ENCODE data around the gene LETMD1. TPM values are rescaled to one million over a fixed set of nuclear protein-coding genes. Genes with fewer than 3 reads are reported as not detected.

The LETMD1 gene
- total and polyA plus RNA-seq, 2 of the 13 experiments (the other 11 are each of a cell fraction or from before 2014, with no cell fraction given), result 43.3 to 87.7 TPM

DNA sequence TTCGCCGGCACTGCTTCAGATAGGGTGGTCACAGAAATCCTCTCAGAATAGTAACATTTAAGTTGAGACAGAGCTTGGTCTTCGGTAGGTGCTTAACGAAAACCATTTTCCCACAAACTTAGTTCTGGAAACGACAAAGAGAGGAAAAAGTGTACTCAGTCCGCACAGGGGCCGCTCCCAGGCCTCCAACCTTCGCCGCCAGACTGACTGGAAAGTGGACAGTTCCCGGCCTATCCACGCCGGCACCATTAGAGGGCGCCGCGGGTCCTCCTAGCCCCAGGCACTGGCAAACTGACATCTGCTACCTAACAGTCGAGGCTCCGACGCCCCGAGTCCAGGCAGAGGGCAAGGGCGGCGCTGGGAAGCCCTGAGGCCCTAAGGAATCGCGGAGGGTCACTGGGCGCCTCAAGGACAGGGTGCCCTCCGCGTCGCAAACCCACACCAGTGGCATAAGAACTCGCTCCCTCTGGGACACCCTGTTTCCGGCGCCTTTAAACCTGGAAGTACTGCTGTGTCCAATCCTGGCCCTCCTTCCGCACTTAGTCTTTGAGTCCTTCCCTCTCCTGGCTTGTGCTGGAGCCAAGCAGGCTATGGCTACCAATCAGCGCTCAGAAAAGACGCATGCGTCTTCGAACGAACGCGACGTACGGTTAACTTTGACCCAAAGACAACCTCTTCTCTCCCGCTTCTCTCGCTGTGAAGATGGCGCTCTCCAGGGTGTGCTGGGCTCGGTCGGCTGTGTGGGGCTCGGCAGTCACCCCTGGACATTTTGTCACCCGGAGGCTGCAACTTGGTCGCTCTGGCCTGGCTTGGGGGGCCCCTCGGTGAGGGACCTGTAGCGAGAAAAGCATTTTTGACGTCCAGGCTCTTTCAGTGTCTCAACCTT, at the start of gene LETMD1 (continued):
- TF ChIP-seq RXRA (CRISPR knock-in tag; IDR thresholded peaks at IDR 0.05) (peak; percentile 87), ZNF768 (CRISPR knock-in tag; IDR thresholded peaks at IDR 0.05) (no peak), ONECUT2 (CRISPR knock-in tag; IDR thresholded peaks at IDR 0.05) (no peak), ZKSCAN5 (CRISPR knock-in tag; IDR thresholded peaks at IDR 0.05) (no peak), ZNF558 (CRISPR knock-in tag; IDR thresholded peaks at IDR 0.05; ENCODE audit: borderline replicate concordance) (no peak), RELA (CRISPR knock-in tag; IDR thresholded peaks at IDR 0.05) (no peak), AGO2 (optimal IDR thresholded peaks at IDR 0.05; ENCODE audit: low read depth, low read length) (peak; percentile 45), GPN1 (CRISPR knock-in tag; IDR thresholded peaks at IDR 0.05; ENCODE audit: borderline replicate concordance) (no peak), MLLT10 (CRISPR knock-in tag; IDR thresholded peaks at IDR 0.05) (no peak), AHR (CRISPR knock-in tag; IDR thresholded peaks at IDR 0.05) (no peak; the same call in 1 of the 2 replicates), DDIT3 (CRISPR knock-in tag; IDR thresholded peaks at IDR 0.05) (no peak), SKIL (CRISPR knock-in tag; IDR thresholded peaks at IDR 0.05; ENCODE audit: borderline replicate concordance) (no peak), NFIC (IDR thresholded peaks at IDR 0.05; ENCODE audit: low read length) (no peak), ZNF34 (CRISPR knock-in tag; IDR thresholded peaks at IDR 0.05; ENCODE audit: borderline replicate concordance) (no peak), ZBTB26 (CRISPR knock-in tag; IDR thresholded peaks at IDR 0.05; ENCODE audit: borderline replicate concordance) (no peak; the same call in 1 of the 2 replicates), PATZ1 (CRISPR knock-in tag; IDR thresholded peaks at IDR 0.05) (peak; percentile 8; the same call in 1 of the 2 replicates), ATF2 (CRISPR knock-in tag; IDR thresholded peaks at IDR 0.05) (peak; percentile 57; the same call in 1 of the 2 replicates), JUN (CRISPR knock-in tag; IDR thresholded peaks at IDR 0.05) (no peak)
- TF ChIP-seq, protein P1, sequence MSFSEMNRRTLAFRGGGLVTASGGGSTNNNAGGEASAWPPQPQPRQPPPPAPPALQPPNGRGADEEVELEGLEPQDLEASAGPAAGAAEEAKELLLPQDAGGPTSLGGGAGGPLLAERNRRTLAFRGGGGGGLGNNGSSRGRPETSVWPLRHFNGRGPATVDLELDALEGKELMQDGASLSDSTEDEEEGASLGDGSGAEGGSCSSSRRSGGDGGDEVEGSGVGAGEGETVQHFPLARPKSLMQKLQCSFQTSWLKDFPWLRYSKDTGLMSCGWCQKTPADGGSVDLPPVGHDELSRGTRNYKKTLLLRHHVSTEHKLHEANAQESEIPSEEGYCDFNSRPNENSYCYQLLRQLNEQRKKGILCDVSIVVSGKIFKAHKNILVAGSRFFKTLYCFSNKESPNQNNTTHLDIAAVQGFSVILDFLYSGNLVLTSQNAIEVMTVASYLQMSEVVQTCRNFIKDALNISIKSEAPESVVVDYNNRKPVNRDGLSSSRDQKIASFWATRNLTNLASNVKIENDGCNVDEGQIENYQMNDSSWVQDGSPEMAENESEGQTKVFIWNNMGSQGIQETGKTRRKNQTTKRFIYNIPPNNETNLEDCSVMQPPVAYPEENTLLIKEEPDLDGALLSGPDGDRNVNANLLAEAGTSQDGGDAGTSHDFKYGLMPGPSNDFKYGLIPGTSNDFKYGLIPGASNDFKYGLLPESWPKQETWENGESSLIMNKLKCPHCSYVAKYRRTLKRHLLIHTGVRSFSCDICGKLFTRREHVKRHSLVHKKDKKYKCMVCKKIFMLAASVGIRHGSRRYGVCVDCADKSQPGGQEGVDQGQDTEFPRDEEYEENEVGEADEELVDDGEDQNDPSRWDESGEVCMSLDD (CRISPR knock-in tag; IDR thresholded peaks at IDR 0.05; ENCODE audit: borderline replicate concordance), result 0 out of 2 replicates have a peak, but pooled peaks have one; percentile 25
